ENCODE data around the gene FBXW11. TPM values are rescaled to one million over a fixed set of nuclear protein-coding genes. Genes with fewer than 3 reads are reported as not detected.

Gene FBXW11
- total and polyA plus RNA-seq, 4 experiments from 2014 or later = 17.1 to 43.4 (median 32.1) TPM

GRCh38 chr5:171868236-171868635, 138.2 kb downstream of the FBXW11 start:
- ChIA-PET CTCF (ENCODE audit: partially characterized antibody) (no interaction called here), POLR2A (ENCODE audit: partially characterized antibody) (no interaction called here)
- H3K4me3 ChIP-seq (ENCODE audit: low read length in 2 of 2) = no peak overlapping the region
- H3K27me3 Mint-ChIP-seq = no peaks in the 10 kb centered on the region
- H3K27ac ChIP-seq (ENCODE audit: low read depth, low read length) = no peak overlapping the region
- peak overlapping the region in 1 of 7 donors; percentile 44 for H3K27ac Mint-ChIP-seq
- intact Hi-C loops (cut with micrococcal nuclease) = no loop called here
- no peaks in the 10 kb centered on the region for H3K9me3 Mint-ChIP-seq
- DNase-seq = no peak
- peaks cover 62 to 77% of the 10 kb centered on the region in 2 donors for H3K36me3 Mint-ChIP-seq
- H3K4me1 Mint-ChIP-seq = peaks cover 0 to 1% (median 0%) of the 10 kb centered on the region in 4 donors
- peaks cover 36% of the 10 kb centered on the region for H3K36me3 ChIP-seq (ENCODE audit: insufficient read depth, low read length)
- no peaks in the 10 kb centered on the region for H3K9me3 ChIP-seq (ENCODE audit: control insufficient read depth in 1 of 2, low read length in 2 of 2)
- H3K4me3 Mint-ChIP-seq = no peak overlapping the region
- no peaks in the 10 kb centered on the region for H3K4me1 ChIP-seq (ENCODE audit: insufficient read depth, low read length)
- H3K27me3 ChIP-seq (ENCODE audit: insufficient read depth, low read length) = no peaks in the 10 kb centered on the region

GRCh38 chr5:171867786-171868185, 138.7 kb downstream of the FBXW11 start:
- Histone ChIP-seq H3K36me3 (ENCODE audit: insufficient read depth, low read length) (peaks cover 40% of the 10 kb centered on the region), H3K27me3 (ENCODE audit: insufficient read depth, low read length) (no peaks in the 10 kb centered on the region), H3K27ac (ENCODE audit: low read depth, low read length) (no peak overlapping the region), H3K4me1 (ENCODE audit: insufficient read depth, low read length) (no peaks in the 10 kb centered on the region), H3K9me3 (ENCODE audit: control insufficient read depth in 1 of 2, low read length in 2 of 2) (no peaks in the 10 kb centered on the region), H3K4me3 (ENCODE audit: low read length in 2 of 2) (no peak overlapping the region)
- ChIA-PET CTCF (ENCODE audit: partially characterized antibody) (no interaction called here), POLR2A (ENCODE audit: partially characterized antibody) (no interaction called here)
- H3K27ac Mint-ChIP-seq = no peak overlapping the region
- H3K36me3 Mint-ChIP-seq = peaks cover 64 to 76% of the 10 kb centered on the region in 2 donors
- intact Hi-C loops (cut with micrococcal nuclease) = no loop called here
- peaks cover 0 to 1% (median 0%) of the 10 kb centered on the region in 4 donors for H3K4me1 Mint-ChIP-seq
- H3K4me3 Mint-ChIP-seq = no peak overlapping the region
- no peaks in the 10 kb centered on the region for H3K27me3 Mint-ChIP-seq
- no peaks in the 10 kb centered on the region for H3K9me3 Mint-ChIP-seq
- DNase-seq = no peak

GRCh38 chr5:171865471-171865870, 141.0 kb downstream of the FBXW11 start:
- no peaks in the 10 kb centered on the region for H3K4me1 ChIP-seq (ENCODE audit: insufficient read depth, low read length)
- H3K4me1 Mint-ChIP-seq = peaks cover 0 to 1% (median 0%) of the 10 kb centered on the region in 4 donors
- intact Hi-C loops (cut with micrococcal nuclease) = no loop called here
- no peak overlapping the region for H3K4me3 ChIP-seq (ENCODE audit: low read length in 2 of 2)
- H3K9me3 Mint-ChIP-seq = no peaks in the 10 kb centered on the region
- ChIA-PET CTCF (ENCODE audit: partially characterized antibody) (no interaction called here), POLR2A (ENCODE audit: partially characterized antibody) (no interaction called here)
- H3K9me3 ChIP-seq (ENCODE audit: control insufficient read depth in 1 of 2, low read length in 2 of 2) = no peaks in the 10 kb centered on the region
- H3K36me3 Mint-ChIP-seq = peaks cover 60% of the 10 kb centered on the region in 2 donors
- no peaks in the 10 kb centered on the region for H3K27me3 ChIP-seq (ENCODE audit: insufficient read depth, low read length)
- H3K27me3 Mint-ChIP-seq = no peaks in the 10 kb centered on the region
- no peak for DNase-seq
- H3K36me3 ChIP-seq (ENCODE audit: insufficient read depth, low read length) = peaks cover 37% of the 10 kb centered on the region
- no peak overlapping the region for H3K27ac ChIP-seq (ENCODE audit: low read depth, low read length)
- no peak overlapping the region for H3K4me3 Mint-ChIP-seq
- H3K27ac Mint-ChIP-seq = no peak overlapping the region

GRCh38 chr5:171863935-171864334, 142.5 kb downstream of the FBXW11 start:
- Histone ChIP-seq H3K4me1 (ENCODE audit: insufficient read depth, low read length) (no peaks in the 10 kb centered on the region), H3K27me3 (ENCODE audit: insufficient read depth, low read length) (no peaks in the 10 kb centered on the region), H3K27ac (ENCODE audit: low read depth, low read length) (no peak overlapping the region), H3K9me3 (ENCODE audit: control insufficient read depth in 1 of 2, low read length in 2 of 2) (no peaks in the 10 kb centered on the region), H3K36me3 (ENCODE audit: insufficient read depth, low read length) (peaks cover 25% of the 10 kb centered on the region), H3K4me3 (ENCODE audit: low read length in 2 of 2) (no peak overlapping the region)
- H3K4me3 Mint-ChIP-seq = no peak overlapping the region
- intact Hi-C loops (cut with micrococcal nuclease) = no loop called here
- ChIA-PET POLR2A (ENCODE audit: partially characterized antibody) (no interaction called here), CTCF (ENCODE audit: partially characterized antibody) (no interaction called here)
- H3K4me1 Mint-ChIP-seq = peaks cover 0 to 1% (median 0%) of the 10 kb centered on the region in 4 donors
- H3K27me3 Mint-ChIP-seq = no peaks in the 10 kb centered on the region
- H3K27ac Mint-ChIP-seq = no peak overlapping the region
- H3K36me3 Mint-ChIP-seq = peaks cover 49 to 53% of the 10 kb centered on the region in 2 donors
- H3K9me3 Mint-ChIP-seq = peaks cover 0 to 2% (median 0%) of the 10 kb centered on the region in 8 donors
- no peak for DNase-seq

GRCh38 chr5:171862624-171863023, 143.8 kb downstream of the FBXW11 start:
- ChIA-PET POLR2A (ENCODE audit: partially characterized antibody) (no interaction called here), CTCF (ENCODE audit: partially characterized antibody) (interaction anchor here (0.6 kb wide), 1 partner anchor 175 kb away, joined by 4 read pairs; no protein-coding TSS in a partner anchor)
- intact Hi-C loops (cut with micrococcal nuclease) = no loop called here
- Mint-ChIP-seq H3K27me3 (no peaks in the 10 kb centered on the region), H3K36me3 (peaks cover 42 to 49% of the 10 kb centered on the region in 2 donors), H3K4me3 (no peak overlapping the region), H3K9me3 (peaks cover 0 to 2% (median 0%) of the 10 kb centered on the region in 8 donors), H3K27ac (no peak overlapping the region), H3K4me1 (peaks cover 0 to 6% (median 4%) of the 10 kb centered on the region in 4 donors)
- Histone ChIP-seq H3K4me1 (ENCODE audit: insufficient read depth, low read length) (no peaks in the 10 kb centered on the region), H3K36me3 (ENCODE audit: insufficient read depth, low read length) (peaks cover 15% of the 10 kb centered on the region), H3K27me3 (ENCODE audit: insufficient read depth, low read length) (no peaks in the 10 kb centered on the region), H3K9me3 (ENCODE audit: control insufficient read depth in 1 of 2, low read length in 2 of 2) (no peaks in the 10 kb centered on the region), H3K27ac (ENCODE audit: low read depth, low read length) (no peak overlapping the region), H3K4me3 (ENCODE audit: low read length in 2 of 2) (no peak overlapping the region)
- DNase-seq = no peak

GRCh38 chr5:171861381-171861780, 145.1 kb downstream of the FBXW11 start:
- H3K36me3 ChIP-seq (ENCODE audit: insufficient read depth, low read length) = peaks cover 9% of the 10 kb centered on the region
- H3K27ac Mint-ChIP-seq = no peak overlapping the region
- no peaks in the 10 kb centered on the region for H3K27me3 ChIP-seq (ENCODE audit: insufficient read depth, low read length)
- H3K9me3 Mint-ChIP-seq = peaks cover 0 to 2% (median 0%) of the 10 kb centered on the region in 8 donors
- H3K4me1 Mint-ChIP-seq = peaks cover 2 to 8% (median 6%) of the 10 kb centered on the region in 4 donors
- ChIA-PET CTCF (ENCODE audit: partially characterized antibody) (no interaction called here), POLR2A (ENCODE audit: partially characterized antibody) (interaction anchor here (0.6 kb wide), 1 partner anchor 155 kb away, joined by 3 read pairs; no protein-coding TSS in a partner anchor)
- peaks cover 33 to 44% of the 10 kb centered on the region in 2 donors for H3K36me3 Mint-ChIP-seq
- H3K9me3 ChIP-seq (ENCODE audit: control insufficient read depth in 1 of 2, low read length in 2 of 2) = no peaks in the 10 kb centered on the region
- no peaks in the 10 kb centered on the region for H3K4me1 ChIP-seq (ENCODE audit: insufficient read depth, low read length)
- DNase-seq = no peak
- intact Hi-C loops (cut with micrococcal nuclease) = no loop called here
- no peaks in the 10 kb centered on the region for H3K27me3 Mint-ChIP-seq
- H3K4me3 Mint-ChIP-seq = no peak overlapping the region
- no peak overlapping the region for H3K4me3 ChIP-seq (ENCODE audit: low read length in 2 of 2)
- no peak overlapping the region for H3K27ac ChIP-seq (ENCODE audit: low read depth, low read length)

- H3K27me3 ChIP-seq (ENCODE audit: insufficient read depth, low read length) = no peaks in the 10 kb centered on the region
- DNase-seq = no peak
- Mint-ChIP-seq H3K4me3 (no peak overlapping the region), H3K4me1 (peaks cover 9 to 17% (median 12%) of the 10 kb centered on the region in 4 donors), H3K27ac (peak overlapping the region in 1 of 7 donors; percentile 77), H3K36me3 (peaks cover 16 to 31% of the 10 kb centered on the region in 2 donors), H3K9me3 (peaks cover 0 to 3% (median 0%) of the 10 kb centered on the region in 8 donors), H3K27me3 (no peaks in the 10 kb centered on the region)
- POLR2A ChIA-PET (ENCODE audit: partially characterized antibody) = no interaction called here
- CTCF ChIA-PET (ENCODE audit: partially characterized antibody) = no interaction called here
- no peaks in the 10 kb centered on the region for H3K9me3 ChIP-seq (ENCODE audit: control insufficient read depth in 1 of 2, low read length in 2 of 2)
- no peak overlapping the region for H3K27ac ChIP-seq (ENCODE audit: low read depth, low read length)
- H3K4me1 ChIP-seq (ENCODE audit: insufficient read depth, low read length) = no peaks in the 10 kb centered on the region
- no peak overlapping the region for H3K4me3 ChIP-seq (ENCODE audit: low read length in 2 of 2)
- H3K36me3 ChIP-seq (ENCODE audit: insufficient read depth, low read length) = peaks cover 9% of the 10 kb centered on the region
- intact Hi-C loops (cut with micrococcal nuclease) = no loop called here
Measured at GRCh38 chr5:171858303-171858702, 148.1 kb downstream of the FBXW11 start.
